ENCODE measurements around the gene MYPOP. TPM values are rescaled to one million over a fixed set of nuclear protein-coding genes. Genes with fewer than 3 reads are reported as not detected.

Gene MYPOP
- total and polyA plus RNA-seq, 10 of the 15 experiments (the other 5 are each of a cell fraction or from before 2014, with no cell fraction given) = 0.47 to 9.4 (median 1.4) TPM

- TF ChIP-seq ATF2 (IDR thresholded peaks at IDR 0.05; ENCODE audit: low read length) (no peak), RAD51 (IDR thresholded peaks at IDR 0.05) (no peak)
These were observed 18.0 kb upstream of the MYPOP start (continued) for GRCh38 chr19:45920458-45920857.

GRCh38 chr19:45919678-45920077 is 17.3 kb upstream of the MYPOP start:
- Histone ChIP-seq H3K4me1 (ENCODE audit: control insufficient read depth, insufficient read depth, low read length) (no peaks in the 10 kb centered on the region), H3K36me3 (ENCODE audit: control insufficient read depth in 2 of 2, insufficient read depth in 2 of 2, low read length in 1 of 2) (no peaks in the 10 kb centered on the region), H2AFZ (ENCODE audit: control insufficient read depth, low read depth, low read length) (no peak overlapping the region), H3K27ac (ENCODE audit: control insufficient read depth, insufficient read depth) (no peak overlapping the region), H3K4me2 (ENCODE audit: control insufficient read depth, insufficient read depth) (no peak overlapping the region), H3K9ac (ENCODE audit: control insufficient read depth, insufficient read depth, low read length) (no peak overlapping the region), H3K9me3 (replicated peaks; ENCODE audit: control insufficient read depth, insufficient read depth, low read length) (no peaks in the 10 kb centered on the region), H3K27me3 (replicated peaks in 1 of 2; ENCODE audit: control insufficient read depth in 2 of 2, insufficient read depth in 2 of 2, low read length in 1 of 2) (no peaks in the 10 kb centered on the region), H3K4me3 (no peak overlapping the region), H3K79me2 (ENCODE audit: control insufficient read depth, insufficient read depth, low read length) (no peaks in the 10 kb centered on the region), H4K20me1 (ENCODE audit: control insufficient read depth, insufficient read depth) (no peaks in the 10 kb centered on the region)
- ChIA-PET POLR2A (interaction anchor here (0.6 kb wide), 1 partner anchor 119 kb away, joined by 6 read pairs; no protein-coding TSS in a partner anchor), SMC1A (ENCODE audit: uncharacterized antibody, unreplicated experiment) (no interaction called here), RAD21 (ENCODE audit: unreplicated experiment) (no interaction called here), CTCF (interaction anchor here (0.6 kb wide), 1 partner anchor 348 kb away, joined by 3 read pairs; no protein-coding TSS in a partner anchor)
- no TSS peak for BruUV-seq (replicated peaks)
- in situ Hi-C loops (cut with MboI) = no loop called here
- ATAC-seq (no peak), DNase-seq (ENCODE audit: low read depth, low spot score) (no peak), FAIRE-seq (no peak)
- 24% methylated on average over 7 of the region's 7 CpGs for WGBS (ENCODE audit: insufficient coverage, insufficient replicate concordance, low lambda C conversion rate, missing lambda C conversion rate)
- intact Hi-C loops (cut with micrococcal nuclease; ENCODE audit: unreplicated experiment) = no loop called here
- TF ChIP-seq NR2C1 (IDR thresholded peaks at IDR 0.05) (no peak), EGR1 (IDR thresholded peaks at IDR 0.05; ENCODE audit: borderline replicate concordance in 1 of 2, low read depth in 2 of 2, low read length in 2 of 2) (no peak), TCF3 (IDR thresholded peaks at IDR 0.05; ENCODE audit: borderline replicate concordance, insufficient read depth, low read depth, low read length) (no peak), ZNF24 (IDR thresholded peaks at IDR 0.05) (no peak), PBX3 (IDR thresholded peaks at IDR 0.05; ENCODE audit: insufficient replicate concordance, low read depth, low read length) (no peak), HSF1 (IDR thresholded peaks at IDR 0.05; ENCODE audit: low read depth, low read length) (no peak), MTA2 (IDR thresholded peaks at IDR 0.05; ENCODE audit: low read depth) (no peak), NFXL1 (IDR thresholded peaks at IDR 0.05; ENCODE audit: borderline replicate concordance) (no peak), EZH2 (IDR thresholded peaks at IDR 0.05; ENCODE audit: borderline replicate concordance, control insufficient read depth, low read depth, low read length) (no peak)
- TF ChIP-seq, protein P1, sequence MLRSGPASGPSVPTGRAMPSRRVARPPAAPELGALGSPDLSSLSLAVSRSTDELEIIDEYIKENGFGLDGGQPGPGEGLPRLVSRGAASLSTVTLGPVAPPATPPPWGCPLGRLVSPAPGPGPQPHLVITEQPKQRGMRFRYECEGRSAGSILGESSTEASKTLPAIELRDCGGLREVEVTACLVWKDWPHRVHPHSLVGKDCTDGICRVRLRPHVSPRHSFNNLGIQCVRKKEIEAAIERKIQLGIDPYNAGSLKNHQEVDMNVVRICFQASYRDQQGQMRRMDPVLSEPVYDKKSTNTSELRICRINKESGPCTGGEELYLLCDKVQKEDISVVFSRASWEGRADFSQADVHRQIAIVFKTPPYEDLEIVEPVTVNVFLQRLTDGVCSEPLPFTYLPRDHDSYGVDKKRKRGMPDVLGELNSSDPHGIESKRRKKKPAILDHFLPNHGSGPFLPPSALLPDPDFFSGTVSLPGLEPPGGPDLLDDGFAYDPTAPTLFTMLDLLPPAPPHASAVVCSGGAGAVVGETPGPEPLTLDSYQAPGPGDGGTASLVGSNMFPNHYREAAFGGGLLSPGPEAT (IDR thresholded peaks at IDR 0.05; ENCODE audit: low read depth) = no peak
- TF ChIP-seq, protein P2, sequence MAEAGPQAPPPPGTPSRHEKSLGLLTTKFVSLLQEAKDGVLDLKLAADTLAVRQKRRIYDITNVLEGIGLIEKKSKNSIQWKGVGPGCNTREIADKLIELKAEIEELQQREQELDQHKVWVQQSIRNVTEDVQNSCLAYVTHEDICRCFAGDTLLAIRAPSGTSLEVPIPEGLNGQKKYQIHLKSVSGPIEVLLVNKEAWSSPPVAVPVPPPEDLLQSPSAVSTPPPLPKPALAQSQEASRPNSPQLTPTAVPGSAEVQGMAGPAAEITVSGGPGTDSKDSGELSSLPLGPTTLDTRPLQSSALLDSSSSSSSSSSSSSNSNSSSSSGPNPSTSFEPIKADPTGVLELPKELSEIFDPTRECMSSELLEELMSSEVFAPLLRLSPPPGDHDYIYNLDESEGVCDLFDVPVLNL (IDR thresholded peaks at IDR 0.05; ENCODE audit: low read depth, low read length) = no peak

Data from GM12878 (cell line).